ENCODE data around the gene THRB. TPM values are rescaled to one million over a fixed set of nuclear protein-coding genes. Genes with fewer than 3 reads are reported as not detected.

Gene THRB
- total and polyA plus RNA-seq, 9 of the 15 experiments (the other 6 are each of a cell fraction or from before 2014, with no cell fraction given) = 1.7 to 14.9 (median 6.9) TPM

DNA sequence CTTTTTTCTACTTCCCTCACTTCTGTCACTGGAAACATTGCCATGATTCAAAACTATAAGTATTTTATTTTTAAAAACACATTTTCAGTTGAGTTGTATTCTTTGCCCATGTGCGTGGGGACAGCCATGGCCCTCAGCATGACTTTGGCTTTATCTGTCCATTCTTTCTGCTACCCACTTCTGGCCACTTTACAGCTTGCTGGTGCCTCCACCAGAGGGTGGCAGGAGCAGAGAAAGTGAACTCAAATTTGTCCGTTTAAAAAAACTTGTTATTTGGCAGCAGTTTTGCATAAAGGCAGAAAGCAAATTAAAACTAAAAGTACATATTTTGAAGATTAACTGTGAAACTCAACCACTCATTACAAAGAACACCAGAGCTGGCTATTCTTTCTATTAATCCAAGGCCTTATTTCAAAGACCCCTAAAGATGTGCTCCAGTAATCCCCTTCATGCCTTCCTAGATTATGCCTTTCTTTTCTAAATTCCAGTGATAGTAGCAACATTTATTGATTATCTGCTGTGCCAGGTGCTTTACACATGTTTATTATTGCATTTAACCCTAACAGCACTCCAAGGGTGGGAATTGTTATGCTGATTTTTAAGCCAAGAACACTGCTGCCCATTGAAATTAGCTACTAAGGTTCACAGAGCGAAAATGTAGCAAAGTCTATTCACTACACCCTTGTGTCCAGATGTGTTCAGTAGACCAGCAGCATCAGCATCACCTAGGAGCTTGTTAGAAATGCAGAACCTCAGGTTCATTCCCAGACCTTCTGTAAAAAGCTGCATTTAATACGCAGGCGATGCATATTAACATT is 134.8 kb downstream of the THRB start:
- BruUV-seq (replicated peaks) = no TSS peak
- intact Hi-C loops (cut with micrococcal nuclease) (loop anchor here (10.0 kb wide), 1 partner anchor 285 kb away; no protein-coding TSS in a partner anchor), in situ Hi-C loops (cut with MboI) (no loop called here)
- H3K4me1 ChIP-seq (replicated peaks in 1 of 2; ENCODE audit: control insufficient read depth in 2 of 2, insufficient read depth in 2 of 2, low read length in 2 of 2) = peaks cover 0 to 19% of the 10 kb centered on the region in 2 experiments; a peak in 4 of 5 replicates
- H3K9ac ChIP-seq (ENCODE audit: insufficient read depth in 1 of 2, low read depth in 2 of 2, low read length in 2 of 2) = no peak overlapping the region
- H3K79me2 ChIP-seq (ENCODE audit: control insufficient read depth, insufficient read depth, low read length) = peaks cover 8% of the 10 kb centered on the region; the same call in 2 of the 3 replicates
- no peak overlapping the region for H3K4me3 ChIP-seq
- no peaks in the 10 kb centered on the region for H3K36me3 ChIP-seq (ENCODE audit: control insufficient read depth, insufficient read depth, low read length)
- 51% methylated on average over 5 of the region's 5 CpGs for WGBS (ENCODE audit: insufficient coverage, low coverage, missing lambda C conversion rate)
- no peak overlapping the region for H3K27ac ChIP-seq (ENCODE audit: extremely low read depth, low read depth, low read length)
- FAIRE-seq (no peak), ATAC-seq (peak; percentile 70), DNase-seq (ENCODE audit: extremely low read depth in 1 of 4, low spot score in 3 of 4) (peak in 2 of 4 experiments; percentile 38)
- H3K27me3 ChIP-seq (ENCODE audit: control insufficient read depth in 2 of 2, insufficient read depth in 2 of 2, low read length in 2 of 2) = no peaks in the 10 kb centered on the region
- H3K9me1 ChIP-seq (ENCODE audit: control insufficient read depth, insufficient read depth, low read length) = no peaks in the 10 kb centered on the region
- ChIA-PET CTCF (ENCODE audit: low intra/inter-chr PET ratio) (no interaction called here), POLR2A (interaction anchor here (0.6 to 1.1 kb wide), 4 partner anchors 11 to 126 kb away, joined by 3 to 5 read pairs (median 4); no protein-coding TSS in a partner anchor)
- no peaks in the 10 kb centered on the region for H4K20me1 ChIP-seq (replicated peaks; ENCODE audit: control insufficient read depth, insufficient read depth, low read length)
- 0 out of 2 replicates have a peak overlapping the region, but pooled peaks have one; percentile 33 for H2AFZ ChIP-seq (ENCODE audit: low read depth, low read length)
- no peaks in the 10 kb centered on the region for H3K9me3 ChIP-seq (replicated peaks; ENCODE audit: control insufficient read depth, insufficient read depth, low read depth, low read length)
- H3K4me2 ChIP-seq (ENCODE audit: insufficient read depth, low read length) = no peak overlapping the region
- TF ChIP-seq ZNF79 (CRISPR knock-in tag; IDR thresholded peaks at IDR 0.05; ENCODE audit: low read depth) (no peak), ZNF133 (CRISPR knock-in tag; IDR thresholded peaks at IDR 0.05) (no peak), TAF1 (IDR thresholded peaks at IDR 0.05; ENCODE audit: control insufficient read depth, extremely low read depth, insufficient read depth, low read length, severe bottlenecking) (no peak), ETV5 (CRISPR knock-in tag; IDR thresholded peaks at IDR 0.05; ENCODE audit: low read depth) (no peak), PURB (CRISPR knock-in tag; IDR thresholded peaks at IDR 0.05; ENCODE audit: low read depth) (no peak), PRPF4 (IDR thresholded peaks at IDR 0.05; ENCODE audit: insufficient read depth, low read depth, low read length, poor library complexity, severe bottlenecking) (no peak), ZNF384 (IDR thresholded peaks at IDR 0.05; ENCODE audit: low read depth, low read length) (peak; percentile 47; the same call in 1 of the 2 replicates), TAF7 (tag; IDR thresholded peaks at IDR 0.05) (no peak), KAT8 (IDR thresholded peaks at IDR 0.05; ENCODE audit: low read depth) (no peak), ZNF644 (tag; IDR thresholded peaks at IDR 0.05; ENCODE audit: low read depth) (no peak), CHCHD3 (CRISPR knock-in tag; IDR thresholded peaks at IDR 0.05) (no peak), SMC3 (conservative IDR thresholded peaks at IDR 0.05; ENCODE audit: insufficient read depth, low read depth, low read length) (0 out of 2 replicates have a peak, but pooled peaks have one; percentile 7), GABPA (tag; conservative IDR thresholded peaks at IDR 0.05; ENCODE audit: low read depth) (no peak), MXI1 (IDR thresholded peaks at IDR 0.05; ENCODE audit: low read depth, low read length) (no peak)
- TF ChIP-seq, protein P1, sequence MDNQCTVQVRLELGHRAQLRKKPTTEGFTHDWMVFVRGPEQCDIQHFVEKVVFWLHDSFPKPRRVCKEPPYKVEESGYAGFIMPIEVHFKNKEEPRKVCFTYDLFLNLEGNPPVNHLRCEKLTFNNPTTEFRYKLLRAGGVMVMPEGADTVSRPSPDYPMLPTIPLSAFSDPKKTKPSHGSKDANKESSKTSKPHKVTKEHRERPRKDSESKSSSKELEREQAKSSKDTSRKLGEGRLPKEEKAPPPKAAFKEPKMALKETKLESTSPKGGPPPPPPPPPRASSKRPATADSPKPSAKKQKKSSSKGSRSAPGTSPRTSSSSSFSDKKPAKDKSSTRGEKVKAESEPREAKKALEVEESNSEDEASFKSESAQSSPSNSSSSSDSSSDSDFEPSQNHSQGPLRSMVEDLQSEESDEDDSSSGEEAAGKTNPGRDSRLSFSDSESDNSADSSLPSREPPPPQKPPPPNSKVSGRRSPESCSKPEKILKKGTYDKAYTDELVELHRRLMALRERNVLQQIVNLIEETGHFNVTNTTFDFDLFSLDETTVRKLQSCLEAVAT (IDR thresholded peaks at IDR 0.05) = no peak
- TF ChIP-seq, protein P2, sequence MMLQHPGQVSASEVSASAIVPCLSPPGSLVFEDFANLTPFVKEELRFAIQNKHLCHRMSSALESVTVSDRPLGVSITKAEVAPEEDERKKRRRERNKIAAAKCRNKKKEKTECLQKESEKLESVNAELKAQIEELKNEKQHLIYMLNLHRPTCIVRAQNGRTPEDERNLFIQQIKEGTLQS (IDR thresholded peaks at IDR 0.05) = no peak
- TF ChIP-seq, protein P2 (CRISPR knock-in tag; conservative IDR thresholded peaks at IDR 0.05) = no peak
- TF ChIP-seq, protein P3, sequence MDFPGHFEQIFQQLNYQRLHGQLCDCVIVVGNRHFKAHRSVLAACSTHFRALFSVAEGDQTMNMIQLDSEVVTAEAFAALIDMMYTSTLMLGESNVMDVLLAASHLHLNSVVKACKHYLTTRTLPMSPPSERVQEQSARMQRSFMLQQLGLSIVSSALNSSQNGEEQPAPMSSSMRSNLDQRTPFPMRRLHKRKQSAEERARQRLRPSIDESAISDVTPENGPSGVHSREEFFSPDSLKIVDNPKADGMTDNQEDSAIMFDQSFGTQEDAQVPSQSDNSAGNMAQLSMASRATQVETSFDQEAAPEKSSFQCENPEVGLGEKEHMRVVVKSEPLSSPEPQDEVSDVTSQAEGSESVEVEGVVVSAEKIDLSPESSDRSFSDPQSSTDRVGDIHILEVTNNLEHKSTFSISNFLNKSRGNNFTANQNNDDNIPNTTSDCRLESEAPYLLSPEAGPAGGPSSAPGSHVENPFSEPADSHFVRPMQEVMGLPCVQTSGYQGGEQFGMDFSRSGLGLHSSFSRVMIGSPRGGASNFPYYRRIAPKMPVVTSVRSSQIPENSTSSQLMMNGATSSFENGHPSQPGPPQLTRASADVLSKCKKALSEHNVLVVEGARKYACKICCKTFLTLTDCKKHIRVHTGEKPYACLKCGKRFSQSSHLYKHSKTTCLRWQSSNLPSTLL (IDR thresholded peaks at IDR 0.05) = no peak

All from K562 (cell line).